ENCODE data around the gene PHF14.

DNA sequence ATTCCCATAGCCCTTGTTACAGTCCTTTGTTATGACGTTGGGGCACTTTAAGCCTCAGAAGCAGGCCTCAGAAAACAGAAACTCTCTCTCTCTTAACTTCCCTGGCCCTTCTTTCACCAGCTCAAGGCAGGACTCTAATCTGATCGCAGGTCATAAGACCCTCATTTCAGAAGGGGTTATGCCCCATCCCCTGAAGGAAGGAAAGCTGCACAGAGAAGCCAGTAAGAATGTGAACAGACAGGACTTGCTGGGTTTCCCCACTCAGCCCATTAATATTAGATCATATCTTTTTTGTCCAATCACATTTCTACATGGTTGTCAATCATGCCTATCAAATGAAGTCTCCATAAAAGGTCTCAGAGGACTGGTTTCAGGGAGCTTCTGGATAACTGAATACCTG lies 49.3 kb upstream of the PHF14 start:
- TF ChIP-seq, protein P1, sequence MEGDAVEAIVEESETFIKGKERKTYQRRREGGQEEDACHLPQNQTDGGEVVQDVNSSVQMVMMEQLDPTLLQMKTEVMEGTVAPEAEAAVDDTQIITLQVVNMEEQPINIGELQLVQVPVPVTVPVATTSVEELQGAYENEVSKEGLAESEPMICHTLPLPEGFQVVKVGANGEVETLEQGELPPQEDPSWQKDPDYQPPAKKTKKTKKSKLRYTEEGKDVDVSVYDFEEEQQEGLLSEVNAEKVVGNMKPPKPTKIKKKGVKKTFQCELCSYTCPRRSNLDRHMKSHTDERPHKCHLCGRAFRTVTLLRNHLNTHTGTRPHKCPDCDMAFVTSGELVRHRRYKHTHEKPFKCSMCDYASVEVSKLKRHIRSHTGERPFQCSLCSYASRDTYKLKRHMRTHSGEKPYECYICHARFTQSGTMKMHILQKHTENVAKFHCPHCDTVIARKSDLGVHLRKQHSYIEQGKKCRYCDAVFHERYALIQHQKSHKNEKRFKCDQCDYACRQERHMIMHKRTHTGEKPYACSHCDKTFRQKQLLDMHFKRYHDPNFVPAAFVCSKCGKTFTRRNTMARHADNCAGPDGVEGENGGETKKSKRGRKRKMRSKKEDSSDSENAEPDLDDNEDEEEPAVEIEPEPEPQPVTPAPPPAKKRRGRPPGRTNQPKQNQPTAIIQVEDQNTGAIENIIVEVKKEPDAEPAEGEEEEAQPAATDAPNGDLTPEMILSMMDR (IDR thresholded peaks at IDR 0.05), result no peak
- no peak for TF ChIP-seq POLR2A (IDR thresholded peaks at IDR 0.05)

Data from esophagus squamous epithelium (tissue), 4 donors.